Neural progenitor cell (in vitro differentiated cells): ENCODE results near the gene ARNT2. TPM values are rescaled to one million over a fixed set of nuclear protein-coding genes. Genes with fewer than 3 reads are reported as not detected.

Source experiments
- DNase-seq: peaks from one replicate; pipeline ENCODE4 v3.0.0-alpha.2; 2016; ENCODE audit warnings: low spot score
- H2AFZ ChIP-seq: fragments of 200-600 bp; sonication (generic); replicated peaks from 2 replicates; pipeline ENCODE4 v1.6.1; 2016; ENCODE audit warnings: antibody characterized with exemption
- H3F3A ChIP-seq: fragments of 200-600 bp; sonication (generic); 2 replicates; pipeline ENCODE4 v1.6.1; 2016; ENCODE audit warnings: antibody characterized with exemption, low read depth
- H3K27ac ChIP-seq: fragments of 200-600 bp; sonication (generic); 2 replicates; pipeline ENCODE4 v1.5.1; 2016; ENCODE audit warnings: mild to moderate bottlenecking
- H3K27me3 ChIP-seq: fragments of 200-600 bp; sonication (generic); 2 replicates; pipeline ENCODE4 v1.6.1; 2016; ENCODE audit warnings: mild to moderate bottlenecking, moderate library complexity
- H3K36me3 ChIP-seq: fragments of 200-600 bp; sonication (generic); 2 replicates; pipeline ENCODE4 v1.5.1; 2016
- H3K4me1 ChIP-seq: fragments of 200-600 bp; sonication (generic); 2 replicates; pipeline ENCODE4 v1.6.1; 2016; ENCODE audit warnings: mixed run types
- H3K4me2 ChIP-seq: fragments of 200-600 bp; sonication (generic); 2 replicates; pipeline ENCODE4 v1.6.1; 2016
- H3K4me3 ChIP-seq: fragments of 200-600 bp; sonication (generic); 2 replicates; pipeline ENCODE4 v1.5.1; 2016
- H3K79me2 ChIP-seq: fragments of 200-600 bp; sonication (generic); 2 replicates; pipeline ENCODE4 v1.6.1; 2016; ENCODE audit warnings: low read depth
- H3K9ac ChIP-seq: fragments of 200-600 bp; sonication (generic); 2 replicates; pipeline ENCODE4 v1.6.1; 2016
- H3K9me3 ChIP-seq: fragments of 200-600 bp; sonication (generic); 2 replicates; pipeline ENCODE4 v1.5.1; 2016; ENCODE audit warnings: low read depth
- H4K20me1 ChIP-seq: fragments of 200-600 bp; sonication (generic); 2 replicates; pipeline ENCODE4 v1.6.1; 2016; ENCODE audit warnings: low read depth
- H3K27ac Mint-ChIP-seq: 3 replicates; pipeline ENCODE4 v1.8.0; 2021; ENCODE audit warnings: mixed read lengths
- H3K27me3 Mint-ChIP-seq: 2 replicates; pipeline ENCODE4 v1.8.0; 2022; ENCODE audit warnings: low read depth, mild to moderate bottlenecking, inconsistent platforms, moderate library complexity, mixed read lengths; ENCODE audit not compliant: insufficient read depth
- H3K36me3 Mint-ChIP-seq: 3 replicates; pipeline ENCODE4 v1.8.0; 2021; ENCODE audit warnings: mixed read lengths
- H3K4me1 Mint-ChIP-seq: 3 replicates; pipeline ENCODE4 v1.8.0; 2021; ENCODE audit warnings: mixed read lengths
- H3K4me3 Mint-ChIP-seq: 3 replicates; pipeline ENCODE4 v1.8.0; 2021; ENCODE audit warnings: mild to moderate bottlenecking, moderate library complexity, mixed read lengths
- H3K9me3 Mint-ChIP-seq: 3 replicates; pipeline ENCODE4 v1.8.0; 2020; ENCODE audit warnings: mixed read lengths
- CTCF ChIP-seq: fragments of 200-600 bp; sonication (generic); IDR thresholded peaks from 2 replicates; pipeline ENCODE4 v1.5.1; 2017; ENCODE audit warnings: antibody characterized with exemption, mild to moderate bottlenecking
- EZH2 ChIP-seq: fragments of 200-600 bp; sonication (generic); IDR thresholded peaks from 2 replicates; pipeline ENCODE4 v1.6.1; 2017; ENCODE audit warnings: antibody characterized with exemption, mild to moderate bottlenecking, moderate library complexity
- EZH2phosphoT487 ChIP-seq: fragments of 200-600 bp; sonication (generic); IDR thresholded peaks from 2 replicates; pipeline ENCODE4 v1.6.1; 2017; ENCODE audit warnings: antibody characterized with exemption
- total RNA-seq: library from RNA; depleted of rRNA; stranded (reverse); fragments of >200 nt; gene quantifications from 2 replicates; pipeline ENCODE4 v1.2.3, GENCODE V29; 2015; ENCODE audit warnings: low replicate concordance

ARNT2 gene
- total RNA-seq, 1 donor from 2014 or later, result 15.7 TPM

GRCh38 chr15:80444680-80445251 lies 40.6 kb downstream of the ARNT2 start:
- DNase-seq, result no peak
- Mint-ChIP-seq H3K9me3 (no peaks in the 10 kb centered on the region), H3K4me3 (no peak overlapping the region), H3K27ac (no peak overlapping the region), H3K4me1 (peaks cover 10% of the 10 kb centered on the region), H3K27me3 (no peaks in the 10 kb centered on the region), H3K36me3 (no peaks in the 10 kb centered on the region)
- H2AFZ ChIP-seq, result no peak overlapping the region
- TF ChIP-seq EZH2phosphoT487 (no peak), CTCF (no peak), EZH2 (no peak)
- no peak overlapping the region for H3K4me2 ChIP-seq
- H3K4me3 ChIP-seq, result no peak overlapping the region
- no peaks in the 10 kb centered on the region for H3K9me3 ChIP-seq
- H3K27ac ChIP-seq, result no peak overlapping the region
- H4K20me1 ChIP-seq, result peaks cover 14% of the 10 kb centered on the region
- no peaks in the 10 kb centered on the region for H3K36me3 ChIP-seq
- no peak overlapping the region for H3K9ac ChIP-seq
- H3K79me2 ChIP-seq, result peaks cover 4% of the 10 kb centered on the region
- no peaks in the 10 kb centered on the region for H3F3A ChIP-seq
- no peaks in the 10 kb centered on the region for H3K27me3 ChIP-seq
- peaks cover 4% of the 10 kb centered on the region for H3K4me1 ChIP-seq

GRCh38 chr15:80445300-80446041 lies 41.3 kb downstream of the ARNT2 start:
- peaks cover 11% of the 10 kb centered on the region for H3K4me1 Mint-ChIP-seq
- Histone ChIP-seq H3K4me1 (peaks cover 4% of the 10 kb centered on the region), H3K27me3 (no peaks in the 10 kb centered on the region), H4K20me1 (peaks cover 20% of the 10 kb centered on the region), H3K4me3 (no peak overlapping the region), H3F3A (no peaks in the 10 kb centered on the region), H3K27ac (no peak overlapping the region), H3K4me2 (no peak overlapping the region), H3K9me3 (no peaks in the 10 kb centered on the region), H3K79me2 (peaks cover 2% of the 10 kb centered on the region), H3K9ac (no peak overlapping the region), H3K36me3 (no peaks in the 10 kb centered on the region), H2AFZ (no peak overlapping the region)
- H3K27me3 Mint-ChIP-seq, result no peaks in the 10 kb centered on the region
- H3K9me3 Mint-ChIP-seq, result no peaks in the 10 kb centered on the region
- DNase-seq, result no peak
- no peaks in the 10 kb centered on the region for H3K36me3 Mint-ChIP-seq
- no peak overlapping the region for H3K4me3 Mint-ChIP-seq
- no peak for TF ChIP-seq CTCF
- TF ChIP-seq EZH2, result no peak
- no peak for TF ChIP-seq EZH2phosphoT487
- H3K27ac Mint-ChIP-seq, result no peak overlapping the region

- Histone ChIP-seq H2AFZ (no peak overlapping the region), H3K4me3 (no peak overlapping the region), H3K4me2 (no peak overlapping the region), H3F3A (peaks cover 5% of the 10 kb centered on the region), H3K27ac (no peak overlapping the region), H3K27me3 (no peaks in the 10 kb centered on the region), H3K36me3 (no peaks in the 10 kb centered on the region), H3K9ac (no peak overlapping the region), H3K79me2 (no peaks in the 10 kb centered on the region), H3K4me1 (peaks cover 10% of the 10 kb centered on the region), H3K9me3 (no peaks in the 10 kb centered on the region), H4K20me1 (peaks cover 20% of the 10 kb centered on the region)
- peaks cover 17% of the 10 kb centered on the region for H3K4me1 Mint-ChIP-seq
- no peaks in the 10 kb centered on the region for H3K9me3 Mint-ChIP-seq
- no peak overlapping the region for H3K27ac Mint-ChIP-seq
- no peak overlapping the region for H3K4me3 Mint-ChIP-seq
- DNase-seq, result no peak
- peaks cover 8% of the 10 kb centered on the region for H3K36me3 Mint-ChIP-seq
- H3K27me3 Mint-ChIP-seq, result peaks cover 2% of the 10 kb centered on the region
- TF ChIP-seq EZH2 (no peak), CTCF (no peak), EZH2phosphoT487 (no peak)
Measured at GRCh38 chr15:80447077-80447476, 42.9 kb downstream of the ARNT2 start.
